AG20443 (cell line): Measurements from ENCODE around the gene CAAP1.
"Not testable (repeated sequence)": the region's sequence is repeated elsewhere in the genome, so short reads cannot be mapped to it uniquely, and the experiment has no call there.

Experiments
- DNase-seq: peaks from one replicate; pipeline ENCODE4 v3.0.0; 2012; ENCODE audit warnings: low spot score, mixed read lengths

CAAP1 gene

DNA sequence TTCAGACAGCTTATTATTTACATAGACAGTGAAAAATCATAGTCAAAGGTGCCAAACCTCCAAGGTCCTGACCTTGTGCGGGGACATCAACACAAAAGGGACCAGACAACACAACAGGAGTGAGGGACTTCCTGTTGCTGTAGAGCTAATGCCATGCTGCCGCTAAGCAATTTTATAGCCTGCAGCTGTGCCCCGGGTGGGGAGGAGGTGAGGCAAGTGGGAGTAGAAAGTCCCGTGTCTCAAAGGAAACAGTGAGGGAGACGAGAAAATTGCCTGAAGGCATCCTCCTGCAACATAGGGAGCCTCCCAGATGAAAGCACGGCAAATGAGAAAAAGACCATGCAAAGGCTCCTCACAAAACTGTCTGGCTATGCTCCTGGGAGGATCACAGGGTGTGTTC is 58.8 kb downstream of the CAAP1 start:
- DNase-seq, result peak; percentile 27

DNA sequence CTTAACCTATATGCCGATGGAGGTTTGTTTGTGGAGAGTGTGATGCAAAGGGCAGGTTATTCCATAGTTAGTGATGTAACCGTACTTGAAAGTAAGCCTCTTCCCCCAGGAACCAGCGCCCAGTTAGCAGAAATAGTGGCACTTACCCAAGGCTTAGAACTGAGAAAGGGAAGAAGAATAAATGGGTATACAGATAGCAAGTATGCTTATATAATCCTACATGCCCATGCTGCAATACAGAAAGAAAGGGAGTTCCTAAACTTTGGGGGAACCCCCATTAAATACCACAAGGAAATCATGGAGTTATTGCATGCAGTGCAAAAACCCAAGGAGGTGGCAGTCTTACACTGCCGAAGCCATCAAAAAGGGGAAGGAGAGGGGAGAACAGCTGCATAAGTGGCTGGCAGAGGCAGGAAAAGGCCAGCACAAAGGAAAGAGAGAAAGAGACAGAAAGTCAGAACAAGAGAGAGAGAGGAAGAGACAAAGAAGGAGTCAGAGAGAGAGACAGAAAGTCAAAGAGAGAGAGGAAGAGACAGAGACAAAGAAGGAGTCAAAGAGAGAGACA is 64.1 kb downstream of the CAAP1 start:
- not testable (repeated sequence) for DNase-seq

DNA sequence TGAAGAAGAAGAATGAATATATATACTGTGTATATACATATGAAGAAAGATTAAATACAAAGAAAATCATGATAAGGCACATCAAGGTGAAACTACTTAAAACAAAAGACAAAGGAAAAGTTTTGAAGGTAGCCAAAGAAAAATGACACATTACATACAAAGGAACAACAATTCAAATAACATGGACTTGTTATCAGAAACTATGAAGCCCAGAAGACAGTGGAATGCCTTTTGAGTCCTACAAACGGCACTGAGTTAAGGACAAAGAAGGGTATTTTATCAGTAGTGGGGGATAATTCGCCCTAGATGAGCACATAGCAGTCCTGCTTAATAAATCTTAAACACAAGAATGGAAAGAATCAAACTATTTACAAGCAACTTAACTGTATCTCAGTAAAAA is 77.8 kb downstream of the CAAP1 start:
- no peak for DNase-seq

DNA sequence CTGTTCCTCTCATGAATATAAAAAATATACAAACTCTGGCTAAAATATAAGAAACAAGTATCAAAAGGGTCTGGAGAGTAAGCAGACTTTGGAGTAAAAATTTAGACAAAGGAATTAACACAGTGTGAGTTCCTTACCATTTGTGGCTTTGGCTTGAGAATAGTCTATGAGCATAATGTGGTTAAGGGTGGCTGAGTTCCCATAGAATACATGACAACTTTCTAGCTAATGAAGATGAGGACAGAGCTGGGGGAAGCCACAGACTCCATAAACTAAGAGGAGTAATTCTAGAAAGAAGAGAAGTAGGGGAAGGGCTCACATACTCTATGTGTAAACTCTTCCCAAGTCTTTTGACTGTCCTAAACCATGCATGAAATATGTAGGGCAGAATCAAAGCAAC is 79.4 kb downstream of the CAAP1 start:
- no peak for DNase-seq

DNA sequence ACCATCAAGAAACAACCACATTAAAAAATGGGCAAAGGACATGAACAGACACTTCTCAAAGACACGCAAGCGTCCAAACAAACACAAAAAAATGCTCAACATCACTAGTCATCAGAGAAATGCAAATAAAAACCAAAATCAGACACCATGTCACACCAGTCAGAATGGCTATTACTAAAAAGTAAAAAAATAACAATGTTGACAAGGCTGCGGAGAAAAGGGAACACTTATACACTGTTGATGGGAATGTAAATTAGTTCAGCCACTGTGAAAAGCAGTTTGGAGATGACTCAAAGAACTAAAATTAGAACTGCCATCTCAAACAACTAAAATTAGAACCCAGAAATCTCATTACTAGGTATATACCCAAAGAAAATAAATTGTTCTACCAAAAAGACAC is 80.4 kb downstream of the CAAP1 start:
- DNase-seq, result no peak

DNA sequence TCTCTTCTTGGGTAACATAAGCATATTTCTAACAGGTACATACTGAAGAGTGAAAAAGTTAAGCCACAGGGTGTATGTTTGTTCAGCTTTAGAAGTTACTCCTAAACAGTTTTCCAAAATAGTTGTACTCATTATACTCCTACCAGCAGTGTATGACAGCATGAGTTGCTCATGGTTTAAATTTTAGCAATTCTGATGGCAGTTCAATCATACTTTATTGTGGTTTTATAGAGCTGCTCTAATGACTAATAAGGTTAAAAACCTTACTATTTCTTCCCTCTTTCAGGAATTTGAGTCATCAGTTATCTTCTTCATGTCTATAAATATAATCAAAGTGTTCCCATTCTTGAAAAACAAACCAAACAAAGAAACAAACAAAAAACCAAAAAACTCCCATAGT is 81.5 kb downstream of the CAAP1 start:
- DNase-seq, result no peak

DNA sequence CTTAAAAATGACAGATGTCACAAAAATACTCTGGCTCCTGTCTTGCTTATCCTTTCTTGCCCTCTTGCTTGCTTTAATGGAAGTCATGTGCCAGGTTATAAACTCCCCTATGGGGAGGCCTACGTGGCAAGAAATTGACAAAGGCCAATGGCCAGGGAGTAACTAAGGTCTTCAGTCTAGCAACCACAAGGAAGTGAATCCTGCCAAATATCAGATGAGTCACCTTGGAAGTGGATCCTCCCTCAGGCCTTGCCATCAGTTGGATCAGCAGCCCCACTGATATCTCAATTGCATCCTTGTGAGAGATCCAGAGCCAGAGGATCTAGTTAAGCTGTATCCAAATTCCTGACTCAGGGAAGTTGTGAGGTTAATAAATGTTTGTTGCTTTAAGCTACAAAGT is 82.8 kb downstream of the CAAP1 start:
- DNase-seq, result peak; percentile 60

DNA sequence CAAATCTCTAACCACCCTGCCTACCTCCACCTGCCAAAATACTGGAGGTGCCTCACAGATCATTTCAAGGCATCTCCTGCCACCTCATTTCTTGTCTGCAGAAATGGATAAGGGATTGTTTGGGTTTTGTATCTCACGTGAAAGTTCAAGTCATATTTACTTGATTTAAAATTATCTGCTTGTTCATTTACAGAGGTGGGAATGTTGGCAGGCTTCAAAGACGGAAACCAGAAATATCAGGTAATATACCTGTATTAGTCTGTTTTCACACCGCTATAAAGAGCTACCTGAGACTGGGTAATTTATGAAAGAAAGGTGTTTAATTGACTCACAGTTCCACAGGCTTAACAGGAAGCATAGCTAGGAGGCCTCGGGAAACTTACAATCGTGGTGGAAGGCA is 85.4 kb downstream of the CAAP1 start:
- DNase-seq, result no peak

DNA sequence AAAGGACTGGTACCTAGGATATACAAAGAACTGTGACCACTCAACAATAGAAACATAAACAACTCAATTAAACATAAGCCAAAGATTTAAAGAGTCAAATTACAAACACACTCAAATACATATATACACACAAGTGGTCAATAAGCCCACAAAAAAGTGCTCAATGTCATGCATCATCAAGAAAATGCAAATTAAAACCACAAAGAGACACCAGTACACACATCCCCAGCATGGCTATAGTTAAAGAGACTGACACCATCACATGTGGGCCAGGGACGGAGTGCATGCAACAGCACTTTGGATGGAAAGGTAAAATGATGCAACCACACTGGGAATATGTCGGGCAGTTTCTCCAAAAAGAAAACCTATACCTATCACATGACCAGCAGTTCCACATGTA is 89.7 kb downstream of the CAAP1 start:
- no peak for DNase-seq

DNA sequence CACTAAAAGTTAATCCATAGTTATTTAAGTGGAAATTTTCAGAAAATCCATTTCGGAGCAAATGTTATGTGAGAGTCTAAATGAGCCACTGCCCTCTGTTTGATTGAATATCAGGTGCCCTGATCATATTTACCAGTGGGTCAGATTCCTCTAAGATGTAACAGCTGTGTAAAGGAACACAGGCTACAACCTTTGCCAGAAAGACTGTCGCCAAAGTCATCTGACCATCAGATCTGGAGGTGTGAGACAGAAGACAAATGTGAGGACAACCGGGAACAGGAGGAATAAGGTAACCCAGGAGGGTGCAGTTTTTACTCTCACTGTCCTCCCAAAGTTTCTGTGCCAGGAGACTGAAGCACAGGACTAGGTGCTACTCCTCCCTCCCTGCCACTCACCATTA is 90.8 kb downstream of the CAAP1 start:
- no peak for DNase-seq

DNA sequence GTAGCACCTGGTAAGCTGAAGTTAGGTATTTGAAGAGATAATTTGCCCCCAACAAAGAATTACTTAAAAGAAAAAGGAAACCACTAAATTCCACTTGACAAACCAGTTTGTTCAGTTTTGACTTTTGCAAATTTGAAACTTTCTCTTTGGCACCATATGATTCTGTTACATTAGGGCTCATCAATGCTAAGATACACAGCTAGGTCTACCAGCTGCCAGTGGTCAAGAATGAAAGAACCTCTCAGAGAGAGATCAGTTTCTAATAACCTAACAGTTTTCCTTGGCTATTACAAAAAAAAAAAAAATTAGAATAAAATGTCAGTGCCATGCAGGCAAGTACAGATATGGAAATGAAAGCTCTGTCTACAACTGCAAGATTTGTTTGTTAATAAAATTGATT is 92.3 kb downstream of the CAAP1 start:
- no peak for DNase-seq

DNA sequence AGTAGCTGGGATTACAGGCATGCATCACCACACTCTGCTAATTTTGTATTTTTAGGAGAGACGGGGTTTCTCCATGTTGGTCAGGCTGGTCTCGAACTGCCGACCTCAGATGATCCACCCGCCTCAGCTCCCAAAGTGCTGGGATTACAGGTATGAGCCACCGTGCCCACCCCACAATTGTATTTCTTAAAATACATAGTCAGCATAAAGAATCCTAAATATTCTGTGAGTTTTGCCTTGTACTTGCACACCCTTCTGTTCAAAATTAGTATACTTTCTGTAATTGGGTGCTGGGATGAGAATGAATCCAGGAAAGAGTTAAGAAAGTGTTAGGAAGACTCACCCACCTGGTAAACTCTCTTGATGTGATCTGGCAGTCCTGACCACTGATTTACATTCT is 101.3 kb downstream of the CAAP1 start:
- no peak for DNase-seq
